CD14-positive monocyte (primary cell): Measurements from ENCODE around the gene CLIC1. TPM values are rescaled to one million over a fixed set of nuclear protein-coding genes. Genes with fewer than 3 reads are reported as not detected.

ENCODE experiments used
- DNase-seq, 3 donors: peaks; one replicate each; pipeline ENCODE4 v3.0.0-alpha.2; 2011 to 2022
- H2AFZ ChIP-seq: 2 replicates; pipeline ENCODE4 v1.6.0; 2012; ENCODE audit warnings: mild to moderate bottlenecking, low read depth, low read length, inconsistent platforms; ENCODE audit not compliant: insufficient read depth, poor library complexity, severe bottlenecking
- H3K27ac ChIP-seq, 2 donors: 1 replicate in 1 of 2; 2 replicates in 1 of 2; pipeline ENCODE4 v1.5.1; 2012 to 2013; ENCODE audit warnings: low read length in 2 of 2, control low read depth in 1 of 2, inconsistent platforms in 1 of 2, low read depth in 1 of 2, mild to moderate bottlenecking in 1 of 2
- H3K27me3 ChIP-seq, 2 donors: one replicate each; pipeline versions ENCODE4 v1.6.0 to v1.6.1; 2011 to 2013; ENCODE audit warnings: low read length in 2 of 2; ENCODE audit not compliant: control insufficient read depth in 2 of 2, insufficient read depth in 2 of 2
- H3K36me3 ChIP-seq, 2 donors: replicated peaks in 1 of 2; 1 replicate in 1 of 2; 2 replicates in 1 of 2; pipeline versions ENCODE4 v1.5.1 to v1.6.1; 2012 to 2013; ENCODE audit warnings: low read length in 2 of 2, control low read depth in 1 of 2, inconsistent platforms in 1 of 2, mild to moderate bottlenecking in 1 of 2; ENCODE audit not compliant: insufficient read depth in 2 of 2, control insufficient read depth in 1 of 2
- H3K4me1 ChIP-seq, 2 donors: 1 replicate in 1 of 2; 2 replicates in 1 of 2; pipeline versions ENCODE4 v1.5.1 to v1.6.1; 2012 to 2013; ENCODE audit warnings: low read length in 2 of 2, control low read depth in 1 of 2, inconsistent platforms in 1 of 2, mild to moderate bottlenecking in 1 of 2, moderate library complexity in 1 of 2; ENCODE audit not compliant: insufficient read depth in 2 of 2, control insufficient read depth in 1 of 2
- H3K4me2 ChIP-seq: replicated peaks from 2 replicates; pipeline ENCODE3; 2012; ENCODE audit warnings: low read length, moderate library complexity, mild to moderate bottlenecking; ENCODE audit not compliant: poor library complexity, severe bottlenecking; ENCODE audit errors: extremely low read depth
- H3K4me3 ChIP-seq, 3 experiments: fragments of 200-600 bp in 1 of 3; sonication (generic) in 1 of 3; replicated peaks in 1 of 3; 1 replicate in 2 of 3; 2 replicates in 1 of 3; pipeline ENCODE4 v1.5.1; 2011 to 2013; ENCODE audit warnings: low read length in 3 of 3, mild to moderate bottlenecking in 3 of 3, control low read depth in 2 of 3, low read depth in 2 of 3, inconsistent platforms in 1 of 3, moderate library complexity in 1 of 3
- H3K79me2 ChIP-seq: 2 replicates; pipeline ENCODE4 v1.6.0; 2012; ENCODE audit warnings: mild to moderate bottlenecking, control low read depth, inconsistent platforms, low read length, moderate library complexity; ENCODE audit not compliant: insufficient read depth
- H3K9ac ChIP-seq: 2 replicates; pipeline ENCODE4 v1.6.0; 2017; ENCODE audit warnings: low read length, mild to moderate bottlenecking; ENCODE audit not compliant: insufficient read depth, poor library complexity, severe bottlenecking
- H3K9me3 ChIP-seq, 2 donors: replicated peaks in 1 of 2; 1 replicate in 1 of 2; 2 replicates in 1 of 2; pipeline versions ENCODE4 v1.5.1 to v1.6.1; 2012 to 2013; ENCODE audit warnings: low read length in 2 of 2, control low read depth in 1 of 2; ENCODE audit not compliant: control insufficient read depth in 1 of 2, insufficient read depth in 1 of 2
- H4K20me1 ChIP-seq: 2 replicates; pipeline ENCODE4 v1.6.0; 2012; ENCODE audit warnings: mild to moderate bottlenecking, low read length, control low read depth, moderate library complexity; ENCODE audit not compliant: insufficient read depth
- H3K27ac Mint-ChIP-seq, 7 donors: one replicate each; pipeline ENCODE4 v1.8.0; 2020; ENCODE audit warnings: mild to moderate bottlenecking in 7 of 7, mixed read lengths in 7 of 7, moderate library complexity in 6 of 7, inconsistent platforms in 2 of 7
- H3K27me3 Mint-ChIP-seq, 3 donors: one replicate each; pipeline ENCODE4 v1.8.0; 2021 to 2022; ENCODE audit warnings: low read depth in 3 of 3, mild to moderate bottlenecking in 3 of 3, mixed read lengths in 3 of 3, moderate library complexity in 3 of 3, inconsistent platforms in 1 of 3
- H3K36me3 Mint-ChIP-seq, 2 donors: one replicate each; pipeline ENCODE4 v1.8.0; 2020; ENCODE audit warnings: mixed read lengths in 2 of 2, inconsistent platforms in 1 of 2, mild to moderate bottlenecking in 1 of 2
- H3K4me1 Mint-ChIP-seq: one replicate; pipeline ENCODE4 v1.8.0; 2020; ENCODE audit warnings: mild to moderate bottlenecking, mixed read lengths
- H3K4me3 Mint-ChIP-seq, 2 donors: one replicate each; pipeline ENCODE4 v1.8.0; 2020; ENCODE audit warnings: mild to moderate bottlenecking in 2 of 2, mixed read lengths in 2 of 2, moderate library complexity in 1 of 2
- H3K9me3 Mint-ChIP-seq, 7 donors: one replicate each; pipeline ENCODE4 v1.8.0; 2020 to 2022; ENCODE audit warnings: mixed read lengths in 7 of 7, mild to moderate bottlenecking in 6 of 7, moderate library complexity in 6 of 7, inconsistent platforms in 2 of 7
- CTCF ChIP-seq: fragments of 200-600 bp; IDR thresholded peaks from one replicate; pipeline ENCODE4 v1.8.0; 2022; ENCODE audit warnings: antibody characterized with exemption, mild to moderate bottlenecking
- WGBS: methylation state at CpG from one replicate; pipeline ENCODE4 v1.1.5; 2013; ENCODE audit warnings: missing lambda C conversion rate; ENCODE audit not compliant: insufficient coverage; 5-methylcytosine and 5-hydroxymethylcytosine counted together
- intact Hi-C, 2 donors: fragments of 100-400 bp; cut with micrococcal nuclease; formaldehyde crosslinking; loops; one replicate each; pipeline versions ENCODE4 v1.15.0 to v1.15.1; 2023
- polyA plus RNA-seq, 3 donors: library from polyadenylated mRNA; depleted of rRNA in 1 of 3; unstranded in 2 of 3; stranded (reverse) in 1 of 3; fragments of 300-500 nt in 2 of 3; fragments of >200 nt in 1 of 3; fragmentation: Illumina TruSeq in 2 of 3; gene quantifications; 1 replicate in 2 of 3; 2 replicates in 1 of 3; pipeline ENCODE4 v1.2.3, GENCODE V29; 2012 to 2021

The CLIC1 gene
- polyA plus RNA-seq, 3 donors, result 676 to 1,304 (median 1,196) TPM

- peaks cover 48% of the 10 kb centered on the region for H4K20me1 ChIP-seq
- no peak for DNase-seq
- H2AFZ ChIP-seq, result no peak overlapping the region
- H3K4me2 ChIP-seq, result peak overlapping the region; percentile 94
- peak overlapping the region; percentile 74 to 100 (median 96) for H3K4me3 ChIP-seq
- peaks cover 40 to 47% of the 10 kb centered on the region in 2 donors for H3K36me3 Mint-ChIP-seq
- peaks cover 0 to 5% (median 0%) of the 10 kb centered on the region in 3 donors for H3K27me3 Mint-ChIP-seq
- H3K27ac Mint-ChIP-seq, result peak overlapping the region; percentile 95 to 100 (median 99)
- H3K4me1 Mint-ChIP-seq, result peaks cover 61% of the 10 kb centered on the region
- peaks cover 39 to 40% of the 10 kb centered on the region in 2 donors for H3K36me3 ChIP-seq
- no peak for TF ChIP-seq CTCF
- no peaks in the 10 kb centered on the region for H3K9me3 ChIP-seq
- H3K79me2 ChIP-seq, result peaks cover 76% of the 10 kb centered on the region
- intact Hi-C loops, result loop anchor here (5.0 to 10.0 kb wide), 3 partner anchors 33 to 190 kb away; partner anchors contain the start of genes ATP6V1G2 (in 1 of the 2), DDX39B (in 1 of the 2), NFKBIL1 (in 1 of the 2) and VARS1 (in 1 of the 2)
- H3K27ac ChIP-seq, result peak overlapping the region; percentile 91 to 99
- no peaks in the 10 kb centered on the region for H3K27me3 ChIP-seq
- H3K9me3 Mint-ChIP-seq, result peaks cover 0 to 2% (median 0%) of the 10 kb centered on the region in 7 donors
- WGBS, result no CpG with 5 or more reads among the region's 2 CpGs
- peak overlapping the region; percentile 89 for H3K9ac ChIP-seq
- H3K4me3 Mint-ChIP-seq, result peak overlapping the region; percentile 99 to 100
- peaks cover 68 to 80% of the 10 kb centered on the region in 2 donors for H3K4me1 ChIP-seq
Measured at GRCh38 chr6:31734247-31734820, 2.0 kb downstream of the CLIC1 start.

GRCh38 chr6:31733734-31734133 is 2.6 kb downstream of the CLIC1 start:
- peak overlapping the region; percentile 91 to 99 for H3K27ac ChIP-seq
- H3K4me3 ChIP-seq, result peak overlapping the region in 1 of 3 experiments; percentile 100
- H3K27ac Mint-ChIP-seq, result peak overlapping the region; percentile 95 to 100 (median 99)
- H3K27me3 ChIP-seq, result no peaks in the 10 kb centered on the region
- peaks cover 40 to 47% of the 10 kb centered on the region in 2 donors for H3K36me3 Mint-ChIP-seq
- peaks cover 48% of the 10 kb centered on the region for H4K20me1 ChIP-seq
- peak overlapping the region; percentile 89 for H3K9ac ChIP-seq
- TF ChIP-seq CTCF, result no peak
- peaks cover 79% of the 10 kb centered on the region for H3K79me2 ChIP-seq
- peaks cover 61% of the 10 kb centered on the region for H3K4me1 Mint-ChIP-seq
- WGBS, result 91% methylated on average over 4 of the region's 4 CpGs
- DNase-seq, result no peak
- intact Hi-C loops, result loop anchor here (5.0 to 10.0 kb wide), 3 partner anchors 34 to 189 kb away; partner anchors contain the start of genes ATP6V1G2 (in 1 of the 2), DDX39B (in 1 of the 2), NFKBIL1 (in 1 of the 2) and VARS1 (in 1 of the 2)
- H3K36me3 ChIP-seq, result peaks cover 39 to 40% of the 10 kb centered on the region in 2 donors
- H3K27me3 Mint-ChIP-seq, result peaks cover 0 to 5% (median 0%) of the 10 kb centered on the region in 3 donors
- H2AFZ ChIP-seq, result no peak overlapping the region
- H3K9me3 ChIP-seq, result no peaks in the 10 kb centered on the region
- H3K4me1 ChIP-seq, result peaks cover 67 to 80% of the 10 kb centered on the region in 2 donors
- peak overlapping the region; percentile 75 to 99 for H3K4me3 Mint-ChIP-seq
- H3K9me3 Mint-ChIP-seq, result peaks cover 0 to 2% (median 0%) of the 10 kb centered on the region in 7 donors
- peak overlapping the region; percentile 94 for H3K4me2 ChIP-seq
